NCI-H1092 treated with DMSO at 0.1 percent for 48 hours (cell line): ENCODE data around the gene TENT5A.
"Not testable (repeated sequence)": the region's sequence is repeated elsewhere in the genome, so short reads cannot be mapped to it uniquely, and the experiment has no call there.

Experiments used
- DNase-seq: peaks from one replicate; lab custom pipeline; 2025; lab: John Stamatoyannopoulos, UW

The TENT5A gene

GRCh38 chr6:81752084-81752920 lies at the start of gene TENT5A:
Gene TENT5A (minus strand): TSS chr6:81752681. CDS start chr6:81752141, 540 bp downstream.
- peak; percentile 81 for DNase-seq

GRCh38 chr6:81801489-81801888 lies 49.0 kb upstream of the TENT5A start:
- DNase-seq = no peak

- no peak for DNase-seq
Observed at GRCh38 chr6:81800666-81801065, 48.2 kb upstream of the TENT5A start.

GRCh38 chr6:81799323-81799722 lies 46.8 kb upstream of the TENT5A start:
- no peak for DNase-seq

GRCh38 chr6:81797591-81797990 lies 45.1 kb upstream of the TENT5A start:
- no peak for DNase-seq

GRCh38 chr6:81795890-81796289 lies 43.4 kb upstream of the TENT5A start:
- no peak for DNase-seq

- no peak for DNase-seq
Observed at GRCh38 chr6:81793821-81794475, 41.5 kb upstream of the TENT5A start.

GRCh38 chr6:81792826-81793225 lies 40.3 kb upstream of the TENT5A start:
- no peak for DNase-seq

GRCh38 chr6:81791756-81792155 lies 39.3 kb upstream of the TENT5A start:
- no peak for DNase-seq

- DNase-seq = no peak
Observed at GRCh38 chr6:81790034-81790433, 37.6 kb upstream of the TENT5A start.

GRCh38 chr6:81789291-81789690 lies 36.8 kb upstream of the TENT5A start:
- DNase-seq = no peak

- no peak for DNase-seq
Observed at GRCh38 chr6:81788748-81789147, 36.3 kb upstream of the TENT5A start.

- DNase-seq = no peak
Observed at GRCh38 chr6:81787313-81788068, 35.0 kb upstream of the TENT5A start.

- DNase-seq = no peak
Observed at GRCh38 chr6:81786150-81786549, 33.7 kb upstream of the TENT5A start.

GRCh38 chr6:81785377-81785776 lies 32.9 kb upstream of the TENT5A start:
- no peak for DNase-seq

GRCh38 chr6:81783893-81784292 lies 31.4 kb upstream of the TENT5A start:
- no peak for DNase-seq

GRCh38 chr6:81781624-81782023 lies 29.1 kb upstream of the TENT5A start:
- DNase-seq = no peak

- DNase-seq = no peak
Observed at GRCh38 chr6:81777586-81778268, 25.2 kb upstream of the TENT5A start.

- DNase-seq = not testable (repeated sequence)
Observed at GRCh38 chr6:81776219-81776618, 23.7 kb upstream of the TENT5A start.

- peak; percentile 67 for DNase-seq
Observed at GRCh38 chr6:81774542-81774941, 22.1 kb upstream of the TENT5A start.

- no peak for DNase-seq
Observed at GRCh38 chr6:81773887-81774286, 21.4 kb upstream of the TENT5A start.

- no peak for DNase-seq
Observed at GRCh38 chr6:81772741-81773140, 20.3 kb upstream of the TENT5A start.
